Measurements from ENCODE around the gene PHACTR3. TPM values are rescaled to one million over a fixed set of nuclear protein-coding genes. Genes with fewer than 3 reads are reported as not detected.
"Not testable (repeated sequence)": the region's sequence is repeated elsewhere in the genome, so short reads cannot be mapped to it uniquely, and the experiment has no call there.

PHACTR3 gene
- total and polyA plus RNA-seq, 2 donors (not counting 3 experiments of a cell fraction or from before 2014, with no cell fraction given) = not detected

- H3K36me3 ChIP-seq (ENCODE audit: control insufficient read depth in 2 of 2, extremely low read depth in 1 of 2, insufficient read depth in 2 of 2, low read length in 2 of 2) = no peaks in the 10 kb centered on the region
- H3K4me3 ChIP-seq (replicated peaks in 1 of 3; ENCODE audit: insufficient read depth in 1 of 3, low read depth in 1 of 3, low read length in 3 of 3) = no peak overlapping the region
- H3K27me3 ChIP-seq (ENCODE audit: control insufficient read depth in 2 of 2, insufficient read depth in 2 of 2, low read length in 2 of 2) = no peaks in the 10 kb centered on the region
- no peak overlapping the region for H3K9ac ChIP-seq (replicated peaks; ENCODE audit: extremely low read depth, insufficient read depth, low read length)
- H3K27ac ChIP-seq (ENCODE audit: insufficient read depth, low read depth, low read length) = no peak overlapping the region
- POLR2A ChIA-PET = no interaction called here
- TF ChIP-seq JUN (IDR thresholded peaks at IDR 0.05; ENCODE audit: borderline replicate concordance, insufficient read depth, insufficient read length, low read depth) (no peak), CTCF (IDR thresholded peaks at IDR 0.05; ENCODE audit: extremely low read depth in 1 of 2, insufficient read depth in 1 of 2, low read depth in 1 of 2, low read length in 2 of 2) (no peak), MYC (IDR thresholded peaks at IDR 0.05; ENCODE audit: low read depth, low read length) (no peak), POLR2AphosphoS5 (IDR thresholded peaks at IDR 0.05; ENCODE audit: insufficient read depth, low read depth, low read length) (no peak), EZH2 (IDR thresholded peaks at IDR 0.05; ENCODE audit: borderline replicate concordance, low read depth, low read length, severe bottlenecking) (no peak)
- no peaks in the 10 kb centered on the region for H3K79me2 ChIP-seq (ENCODE audit: control insufficient read depth, insufficient read depth, low read length)
- intact Hi-C loops (cut with micrococcal nuclease) = no loop called here
- H3K4me2 ChIP-seq (ENCODE audit: insufficient read depth, low read length) = no peak overlapping the region
- CTCF ChIA-PET = no interaction called here
- no peak overlapping the region for H2AFZ ChIP-seq (ENCODE audit: low read depth, low read length)
- no TSS peak for BruUV-seq (replicated peaks)
- no peaks in the 10 kb centered on the region for H4K20me1 ChIP-seq (replicated peaks; ENCODE audit: control insufficient read depth, extremely low read depth, insufficient read depth, low read length)
- H3K4me1 ChIP-seq (ENCODE audit: control insufficient read depth, extremely low read depth, insufficient read depth, low read length) = no peaks in the 10 kb centered on the region
- no peaks in the 10 kb centered on the region for H3K9me1 ChIP-seq (replicated peaks; ENCODE audit: control insufficient read depth, extremely low read depth, insufficient read depth, low read length)
- H3K9me3 ChIP-seq (replicated peaks; ENCODE audit: control insufficient read depth, insufficient read depth, low read length) = no peaks in the 10 kb centered on the region
- dilution Hi-C loops (cut with MboI; ENCODE audit: extremely low pct_ligation_motif_present, low sequenced_read_pairs) = no loop called here
- FAIRE-seq = no peak
- no peak for DNase-seq (ENCODE audit: low read depth, low spot score)
These were observed 283.7 kb downstream of the PHACTR3 start for GRCh38 chr20:59888050-59888449.

- H3K27me3 ChIP-seq (ENCODE audit: control insufficient read depth in 2 of 2, insufficient read depth in 2 of 2, low read length in 2 of 2); H4K20me1 ChIP-seq (replicated peaks; ENCODE audit: control insufficient read depth, extremely low read depth, insufficient read depth, low read length); H3K27ac ChIP-seq (ENCODE audit: insufficient read depth, low read depth, low read length); H3K4me3 ChIP-seq (replicated peaks in 1 of 3; ENCODE audit: insufficient read depth in 1 of 3, low read depth in 1 of 3, low read length in 3 of 3); H3K79me2 ChIP-seq (ENCODE audit: control insufficient read depth, insufficient read depth, low read length); H3K36me3 ChIP-seq (ENCODE audit: control insufficient read depth in 2 of 2, extremely low read depth in 1 of 2, insufficient read depth in 2 of 2, low read length in 2 of 2); POLR2A ChIA-PET; H2AFZ ChIP-seq (ENCODE audit: low read depth, low read length); H3K9me3 ChIP-seq (replicated peaks; ENCODE audit: control insufficient read depth, insufficient read depth, low read length); dilution Hi-C loops (cut with MboI; ENCODE audit: extremely low pct_ligation_motif_present, low sequenced_read_pairs); DNase-seq (ENCODE audit: low read depth, low spot score); H3K4me2 ChIP-seq (ENCODE audit: insufficient read depth, low read length); H3K9ac ChIP-seq (replicated peaks; ENCODE audit: extremely low read depth, insufficient read depth, low read length); BruUV-seq (replicated peaks); H3K9me1 ChIP-seq (replicated peaks; ENCODE audit: control insufficient read depth, extremely low read depth, insufficient read depth, low read length); FAIRE-seq; intact Hi-C loops (cut with micrococcal nuclease); H3K4me1 ChIP-seq (ENCODE audit: control insufficient read depth, extremely low read depth, insufficient read depth, low read length): not testable (repeated sequence)
- CTCF ChIA-PET = interaction anchor here (1.0 kb wide), 1 partner anchor 38 kb away, joined by 3 read pairs; no protein-coding TSS in a partner anchor
These were observed 285.7 kb downstream of the PHACTR3 start for GRCh38 chr20:59890035-59890434.
